A204.1 (cell line): Measurements from ENCODE around the gene PRR14L.
A peak's percentile ranks its signal among the peaks of the same experiment; 100 is the strongest.
"Not testable (repeated sequence)": the region's sequence is repeated elsewhere in the genome, so short reads cannot be mapped to it uniquely, and the experiment has no call there.

ENCODE experiments used
- FAIRE-seq: peaks from 2 replicates; lab custom pipeline; 2012; peaks lifted over from hg19 to GRCh38; lab: Jason Lieb, UNC

PRR14L gene

GRCh38 chr22:31681349-31682345, 68.3 kb downstream of the PRR14L start:
- no peak for FAIRE-seq

- no peak for FAIRE-seq
These were observed 69.0 kb downstream of the PRR14L start for GRCh38 chr22:31680861-31681341.

- no peak for FAIRE-seq
These were observed 71.2 kb downstream of the PRR14L start for GRCh38 chr22:31678748-31679147.

- FAIRE-seq, result no peak
These were observed 73.2 kb downstream of the PRR14L start for GRCh38 chr22:31676700-31677099.

- not testable (repeated sequence) for FAIRE-seq
These were observed 75.7 kb downstream of the PRR14L start for GRCh38 chr22:31674219-31674618.

GRCh38 chr22:31668849-31669248, 81.1 kb downstream of the PRR14L start:
- not testable (repeated sequence) for FAIRE-seq

GRCh38 chr22:31662668-31663037, 87.3 kb downstream of the PRR14L start:
- no peak for FAIRE-seq

GRCh38 chr22:31661851-31662667, 87.9 kb downstream of the PRR14L start, which contains the start of gene PISD:
PISD (minus strand) TSS chr22:31662215; CDS start chr22:31662208, 7 bp downstream.
- peak; percentile 30 for FAIRE-seq

- not testable (repeated sequence) for FAIRE-seq
These were observed 89.0 kb downstream of the PRR14L start for GRCh38 chr22:31660860-31661341.

- FAIRE-seq, result no peak
These were observed 90.7 kb downstream of the PRR14L start for GRCh38 chr22:31659246-31659645.

GRCh38 chr22:31654408-31654807, 95.5 kb downstream of the PRR14L start:
- FAIRE-seq, result no peak

- FAIRE-seq, result no peak
These were observed 96.0 kb downstream of the PRR14L start for GRCh38 chr22:31653944-31654343.

GRCh38 chr22:31652911-31653684, 96.8 kb downstream of the PRR14L start:
- FAIRE-seq, result no peak

GRCh38 chr22:31652088-31652487, 97.8 kb downstream of the PRR14L start:
- FAIRE-seq, result no peak

- no peak for FAIRE-seq
These were observed 98.3 kb downstream of the PRR14L start for GRCh38 chr22:31651664-31652063.

GRCh38 chr22:31650391-31650790, 99.5 kb downstream of the PRR14L start:
- FAIRE-seq, result no peak

GRCh38 chr22:31647523-31648320, 102.2 kb downstream of the PRR14L start:
- FAIRE-seq, result no peak

- FAIRE-seq, result no peak
These were observed 102.9 kb downstream of the PRR14L start for GRCh38 chr22:31647066-31647465.

GRCh38 chr22:31646186-31647019, 103.5 kb downstream of the PRR14L start:
- no peak for FAIRE-seq

GRCh38 chr22:31639436-31640039, 110.4 kb downstream of the PRR14L start:
- no peak for FAIRE-seq
